Liver (tissue), 3 donors: Measurements from ENCODE around the gene PELI2.

Experiments used
- CTCF ChIP-seq: fragments of 150-350 bp; IDR thresholded peaks from 2 replicates; pipeline ENCODE4 v1.5.1; 2017; ENCODE audit warnings: improper control_type of control experiment, low read depth, low read length; ENCODE audit not compliant: missing input control
- EGR1 ChIP-seq, 2 donors: IDR thresholded peaks; 2 replicates each; pipeline ENCODE4 v1.6.1; 2016 to 2018; ENCODE audit warnings: antibody characterized with exemption in 2 of 2, low read depth in 2 of 2
- GABPA ChIP-seq, 2 donors: IDR thresholded peaks in 1 of 2; conservative IDR thresholded peaks in 1 of 2; 2 replicates each; pipeline ENCODE4 v1.6.1; 2016; ENCODE audit warnings: antibody characterized with exemption in 2 of 2, mild to moderate bottlenecking in 1 of 2, moderate library complexity in 1 of 2
- JUND ChIP-seq, 2 donors: IDR thresholded peaks; 2 replicates each; pipeline ENCODE4 v1.6.1; 2016; ENCODE audit warnings: antibody characterized with exemption in 2 of 2
- MAX ChIP-seq: IDR thresholded peaks from 2 replicates; pipeline ENCODE4 v1.6.1; 2016; ENCODE audit warnings: antibody characterized with exemption
- RAD21 ChIP-seq, 2 donors: IDR thresholded peaks; 2 replicates each; pipeline ENCODE4 v1.6.1; 2016; ENCODE audit warnings: antibody characterized with exemption in 2 of 2, mild to moderate bottlenecking in 2 of 2
- SP1 ChIP-seq: IDR thresholded peaks from 2 replicates; pipeline ENCODE4 v1.6.1; 2018; ENCODE audit warnings: antibody characterized with exemption, mild to moderate bottlenecking
- donor health status: healthy.
- donor health status: healthy.

GRCh38 chr14:56183631-56184157 is 65.5 kb downstream of the PELI2 start:
- TF ChIP-seq JUND (IDR thresholded peaks at IDR 0.05) (no peak), RAD21 (IDR thresholded peaks at IDR 0.05) (no peak), GABPA (IDR thresholded peaks at IDR 0.05 in 1 of 2, conservative IDR thresholded peaks at IDR 0.05 in 1 of 2) (no peak), CTCF (no peak), SP1 (no peak), EGR1 (IDR thresholded peaks at IDR 0.05; ENCODE audit: low read depth in 2 of 2) (no peak), MAX (no peak)
